SK-N-SH treated with all-trans-retinoic acid at 6 μM for 48 hours (cell line): Measurements from ENCODE around the gene TSPAN14.

Experiments
- ARNTL ChIP-seq: fragments of 450-650 bp; formaldehyde crosslinking; IDR thresholded peaks from 2 replicates; pipeline ENCODE4 v1.5.0; 2020; ENCODE audit warnings: low read depth, mild to moderate bottlenecking, moderate library complexity, borderline replicate concordance
- BACH2 ChIP-seq: fragments of 250-450 bp; sonication (Bioruptor Pico); IDR thresholded peaks from 2 replicates; pipeline ENCODE4 v1.9.0; 2021; ENCODE audit warnings: mild to moderate bottlenecking, borderline replicate concordance
- CREB5 ChIP-seq: fragments of 250-450 bp; sonication (Bioruptor Pico); IDR thresholded peaks from 2 replicates; pipeline ENCODE4 v1.5.1; 2020; ENCODE audit warnings: low read depth, mild to moderate bottlenecking, moderate library complexity
- CSDC2 ChIP-seq: fragments of 250-450 bp; sonication (Bioruptor Pico); IDR thresholded peaks from 2 replicates; pipeline ENCODE4 v1.5.0; 2020; ENCODE audit warnings: mild to moderate bottlenecking, moderate library complexity
- RARB ChIP-seq: fragments of 250-450 bp; sonication (Bioruptor Pico); IDR thresholded peaks from 2 replicates; pipeline ENCODE4 v1.8.0; 2021; ENCODE audit warnings: mild to moderate bottlenecking, moderate library complexity
- SNAI2 ChIP-seq: fragments of 250-450 bp; sonication (Bioruptor Pico); IDR thresholded peaks from 2 replicates; pipeline ENCODE4 v1.5.0; 2020; ENCODE audit warnings: mild to moderate bottlenecking, moderate library complexity
- TOX ChIP-seq: fragments of 250-450 bp; sonication (Bioruptor Pico); IDR thresholded peaks from 2 replicates; pipeline ENCODE4 v1.8.0; 2021; ENCODE audit warnings: mild to moderate bottlenecking, moderate library complexity, borderline replicate concordance
- ZC3H10 ChIP-seq: fragments of 250-450 bp; sonication (Bioruptor Pico); IDR thresholded peaks from 2 replicates; pipeline ENCODE4 v1.5.1; 2021; ENCODE audit warnings: mild to moderate bottlenecking, moderate library complexity
- ZNF70 ChIP-seq: fragments of 450-650 bp; formaldehyde crosslinking; IDR thresholded peaks from 2 replicates; pipeline ENCODE4 v1.5.0; 2020; ENCODE audit warnings: mild to moderate bottlenecking, moderate library complexity
- ZNF8 ChIP-seq: fragments of 450-650 bp; formaldehyde crosslinking; IDR thresholded peaks from 2 replicates; pipeline ENCODE4 v1.5.0; 2020; ENCODE audit warnings: mild to moderate bottlenecking, moderate library complexity
- TF ChIP-seq, protein P1 (sequence below): fragments of 250-450 bp; sonication (Bioruptor Pico); IDR thresholded peaks from 2 replicates; pipeline ENCODE4 v1.5.0; 2020; ENCODE audit warnings: mild to moderate bottlenecking, moderate library complexity
- TF ChIP-seq, protein P2 (sequence below): fragments of 250-450 bp; sonication (Bioruptor Pico); IDR thresholded peaks from 2 replicates; pipeline ENCODE4 v1.8.0; 2020; ENCODE audit warnings: mild to moderate bottlenecking, moderate library complexity, borderline replicate concordance

DNA sequence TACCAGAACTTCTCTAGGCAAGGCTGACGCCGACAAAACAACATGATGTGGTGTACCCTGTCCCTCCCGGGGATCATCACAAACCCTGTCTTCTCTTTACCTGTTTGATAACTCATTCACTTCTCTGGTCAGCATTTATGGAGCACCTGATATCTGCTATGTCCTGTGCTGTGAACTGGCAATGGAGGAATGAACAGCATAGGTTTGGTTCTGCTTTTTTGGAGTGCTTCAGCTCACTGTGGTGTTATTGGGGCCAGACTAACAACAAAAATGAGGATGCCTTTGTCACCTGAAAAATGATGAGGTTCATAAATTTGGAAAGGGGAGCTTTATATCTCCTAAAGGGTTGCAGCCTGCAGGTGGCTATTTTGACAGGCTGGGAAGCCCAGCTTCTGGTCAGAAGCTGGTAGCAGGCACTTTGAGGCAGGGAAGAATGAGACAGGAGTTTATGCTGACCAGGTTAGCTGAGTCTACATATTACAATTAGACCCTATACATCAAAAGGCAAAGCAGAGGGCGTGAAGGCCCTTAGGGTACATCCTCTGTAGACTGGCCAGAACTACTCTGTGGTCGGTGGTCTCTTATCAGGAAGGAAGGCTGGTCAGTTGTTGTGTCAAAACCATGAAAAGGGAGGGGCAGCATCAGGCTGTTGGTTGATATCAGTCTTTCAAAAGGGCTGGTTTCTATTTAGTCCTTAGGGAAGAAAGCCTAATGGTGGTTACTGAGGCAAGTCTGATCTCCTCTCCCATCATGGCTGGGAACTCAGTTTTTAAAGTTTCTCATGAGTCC is 125.9 kb downstream of the TSPAN14 start:
- TF ChIP-seq CREB5 (CRISPR knock-in tag) (no peak), ZNF8 (no peak), ZNF70 (CRISPR knock-in tag) (no peak), RARB (CRISPR knock-in tag) (no peak), TOX (CRISPR knock-in tag) (no peak), ZC3H10 (CRISPR knock-in tag) (no peak), ARNTL (CRISPR knock-in tag) (no peak), BACH2 (CRISPR knock-in tag) (no peak), SNAI2 (CRISPR knock-in tag) (no peak), CSDC2 (CRISPR knock-in tag) (no peak)
- TF ChIP-seq, protein P1, sequence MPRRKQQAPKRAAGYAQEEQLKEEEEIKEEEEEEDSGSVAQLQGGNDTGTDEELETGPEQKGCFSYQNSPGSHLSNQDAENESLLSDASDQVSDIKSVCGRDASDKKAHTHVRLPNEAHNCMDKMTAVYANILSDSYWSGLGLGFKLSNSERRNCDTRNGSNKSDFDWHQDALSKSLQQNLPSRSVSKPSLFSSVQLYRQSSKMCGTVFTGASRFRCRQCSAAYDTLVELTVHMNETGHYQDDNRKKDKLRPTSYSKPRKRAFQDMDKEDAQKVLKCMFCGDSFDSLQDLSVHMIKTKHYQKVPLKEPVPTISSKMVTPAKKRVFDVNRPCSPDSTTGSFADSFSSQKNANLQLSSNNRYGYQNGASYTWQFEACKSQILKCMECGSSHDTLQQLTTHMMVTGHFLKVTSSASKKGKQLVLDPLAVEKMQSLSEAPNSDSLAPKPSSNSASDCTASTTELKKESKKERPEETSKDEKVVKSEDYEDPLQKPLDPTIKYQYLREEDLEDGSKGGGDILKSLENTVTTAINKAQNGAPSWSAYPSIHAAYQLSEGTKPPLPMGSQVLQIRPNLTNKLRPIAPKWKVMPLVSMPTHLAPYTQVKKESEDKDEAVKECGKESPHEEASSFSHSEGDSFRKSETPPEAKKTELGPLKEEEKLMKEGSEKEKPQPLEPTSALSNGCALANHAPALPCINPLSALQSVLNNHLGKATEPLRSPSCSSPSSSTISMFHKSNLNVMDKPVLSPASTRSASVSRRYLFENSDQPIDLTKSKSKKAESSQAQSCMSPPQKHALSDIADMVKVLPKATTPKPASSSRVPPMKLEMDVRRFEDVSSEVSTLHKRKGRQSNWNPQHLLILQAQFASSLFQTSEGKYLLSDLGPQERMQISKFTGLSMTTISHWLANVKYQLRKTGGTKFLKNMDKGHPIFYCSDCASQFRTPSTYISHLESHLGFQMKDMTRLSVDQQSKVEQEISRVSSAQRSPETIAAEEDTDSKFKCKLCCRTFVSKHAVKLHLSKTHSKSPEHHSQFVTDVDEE (CRISPR knock-in tag), result no peak
- TF ChIP-seq, protein P2, sequence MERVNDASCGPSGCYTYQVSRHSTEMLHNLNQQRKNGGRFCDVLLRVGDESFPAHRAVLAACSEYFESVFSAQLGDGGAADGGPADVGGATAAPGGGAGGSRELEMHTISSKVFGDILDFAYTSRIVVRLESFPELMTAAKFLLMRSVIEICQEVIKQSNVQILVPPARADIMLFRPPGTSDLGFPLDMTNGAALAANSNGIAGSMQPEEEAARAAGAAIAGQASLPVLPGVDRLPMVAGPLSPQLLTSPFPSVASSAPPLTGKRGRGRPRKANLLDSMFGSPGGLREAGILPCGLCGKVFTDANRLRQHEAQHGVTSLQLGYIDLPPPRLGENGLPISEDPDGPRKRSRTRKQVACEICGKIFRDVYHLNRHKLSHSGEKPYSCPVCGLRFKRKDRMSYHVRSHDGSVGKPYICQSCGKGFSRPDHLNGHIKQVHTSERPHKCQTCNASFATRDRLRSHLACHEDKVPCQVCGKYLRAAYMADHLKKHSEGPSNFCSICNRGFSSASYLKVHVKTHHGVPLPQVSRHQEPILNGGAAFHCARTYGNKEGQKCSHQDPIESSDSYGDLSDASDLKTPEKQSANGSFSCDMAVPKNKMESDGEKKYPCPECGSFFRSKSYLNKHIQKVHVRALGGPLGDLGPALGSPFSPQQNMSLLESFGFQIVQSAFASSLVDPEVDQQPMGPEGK (CRISPR knock-in tag), result no peak
